Tibial nerve (tissue), 4 donors: ENCODE measurements around the gene CNGA3. TPM values are rescaled to one million over a fixed set of nuclear protein-coding genes. Genes with fewer than 3 reads are reported as not detected.

Source experiments
- DNase-seq, 2 donors: peaks; one replicate each; pipeline ENCODE4 v3.0.0-alpha.2; 2019; ENCODE audit warnings: low spot score in 2 of 2
- H3K27ac ChIP-seq, 4 donors: fragments of 200-600 bp; sonication (generic) in 3 of 4; one replicate each; pipeline ENCODE4 v1.5.1; 2017 to 2019; ENCODE audit warnings: mild to moderate bottlenecking in 1 of 4
- H3K27me3 ChIP-seq, 2 donors: fragments of 200-600 bp; sonication (generic) in 1 of 2; one replicate each; pipeline versions ENCODE4 v1.5.1 to v1.6.0; 2017 to 2019
- H3K36me3 ChIP-seq, 3 donors: fragments of 200-600 bp; sonication (generic); one replicate each; pipeline ENCODE4 v1.5.1; 2018 to 2019
- H3K4me1 ChIP-seq, 4 donors: fragments of 200-600 bp; sonication (generic) in 3 of 4; one replicate each; pipeline ENCODE4 v1.5.1; 2017 to 2019
- H3K4me3 ChIP-seq, 4 donors: fragments of 200-600 bp; sonication (generic) in 3 of 4; one replicate each; pipeline ENCODE4 v1.5.1; 2017 to 2019; ENCODE audit warnings: mild to moderate bottlenecking in 1 of 4, moderate library complexity in 1 of 4
- H3K9me3 ChIP-seq, 4 donors: fragments of 200-600 bp; sonication (generic) in 3 of 4; one replicate each; pipeline ENCODE4 v1.5.1; 2017 to 2019
- CTCF ChIP-seq, 5 experiments: fragments of 200-600 bp in 3 of 5; fragments of 450-650 bp in 2 of 5; sonication (generic) in 3 of 5; IDR thresholded peaks; one replicate each; pipeline ENCODE4 v1.5.1; 2016 to 2019; ENCODE audit warnings: antibody characterized with exemption in 5 of 5, mild to moderate bottlenecking in 3 of 5, moderate library complexity in 2 of 5
- EP300 ChIP-seq, 2 donors: sonication (generic); formaldehyde crosslinking; IDR thresholded peaks; one replicate each; pipeline ENCODE4 v1.6.1; 2017; ENCODE audit warnings: antibody characterized with exemption in 2 of 2, mild to moderate bottlenecking in 1 of 2
- POLR2A ChIP-seq, 2 donors: fragments of 450-650 bp; IDR thresholded peaks; one replicate each; pipeline ENCODE4 v1.6.1; 2017; ENCODE audit warnings: antibody characterized with exemption in 2 of 2, mild to moderate bottlenecking in 2 of 2, moderate library complexity in 2 of 2
- WGBS, 2 donors: methylation state at CpG; one replicate each; pipeline ENCODE4 v1.1.5; 2018; 5-methylcytosine and 5-hydroxymethylcytosine counted together
- total RNA-seq, 4 donors: library from RNA; depleted of rRNA; stranded (reverse); fragments of >200 nt; gene quantifications; one replicate each; pipeline ENCODE4 v1.1.0, GENCODE V29; 2016

CNGA3 gene
- total RNA-seq, 4 donors from 2014 or later, result 0.30 to 1.3 TPM; not detected in 2

DNA sequence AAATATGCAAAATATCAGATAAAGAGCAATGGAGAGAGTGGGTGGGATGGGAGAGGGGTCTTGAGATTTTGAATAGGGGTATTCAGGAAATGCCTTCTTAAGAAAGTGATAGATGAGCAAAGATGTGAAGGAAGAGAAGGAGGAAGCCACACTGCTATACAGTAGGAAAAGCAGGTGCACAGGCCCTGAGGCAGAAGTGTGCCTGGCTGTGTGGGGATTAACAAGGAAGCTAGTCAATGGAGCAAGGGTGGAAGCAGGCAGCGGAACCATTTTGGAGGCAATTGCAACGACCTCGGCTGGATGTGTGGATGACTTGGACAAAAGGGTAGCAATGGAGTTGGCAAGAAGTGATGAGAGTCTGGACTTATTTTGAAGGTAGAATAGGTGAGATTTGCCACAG lies 11.0 kb upstream of the CNGA3 start:
- Histone ChIP-seq H3K36me3 (no peaks in the 10 kb centered on the region), H3K4me1 (no peaks in the 10 kb centered on the region), H3K9me3 (peaks cover 0 to 12% (median 4%) of the 10 kb centered on the region in 4 donors), H3K27me3 (no peaks in the 10 kb centered on the region), H3K4me3 (no peak overlapping the region), H3K27ac (no peak overlapping the region)
- 81% methylated on average over 3 of the region's 3 CpGs for WGBS, 2 donors
- TF ChIP-seq CTCF (IDR thresholded peaks at IDR 0.05) (no peak), POLR2A (IDR thresholded peaks at IDR 0.05) (no peak), EP300 (IDR thresholded peaks at IDR 0.05) (no peak)
- DNase-seq, result no peak

- no peaks in the 10 kb centered on the region for H3K36me3 ChIP-seq
- no peak overlapping the region for H3K4me3 ChIP-seq
- H3K9me3 ChIP-seq, result peaks cover 0 to 12% (median 4%) of the 10 kb centered on the region in 4 donors
- WGBS, 2 donors, result 86 to 87% methylated on average over 2 of the region's 2 CpGs
- no peak for DNase-seq
- peaks cover 0 to 2% (median 0%) of the 10 kb centered on the region in 4 donors for H3K4me1 ChIP-seq
- H3K27ac ChIP-seq, result no peak overlapping the region
- H3K27me3 ChIP-seq, result peaks cover 0 to 30% of the 10 kb centered on the region in 2 donors
- TF ChIP-seq EP300 (IDR thresholded peaks at IDR 0.05) (no peak), POLR2A (IDR thresholded peaks at IDR 0.05) (no peak), CTCF (IDR thresholded peaks at IDR 0.05) (no peak)
These were observed 5.0 kb upstream of the CNGA3 start for GRCh38 chr2:98341241-98341640.

GRCh38 chr2:98343285-98343684 lies 3.0 kb upstream of the CNGA3 start:
- H3K9me3 ChIP-seq, result peaks cover 0 to 6% (median under 1%) of the 10 kb centered on the region in 4 donors
- no peak for DNase-seq
- 80 to 84% methylated on average over 3 of the region's 3 CpGs for WGBS, 2 donors
- H3K27me3 ChIP-seq, result peaks cover 0 to 50% of the 10 kb centered on the region in 2 donors
- no peak overlapping the region for H3K4me3 ChIP-seq
- peaks cover 0 to 18% (median 0%) of the 10 kb centered on the region in 4 donors for H3K4me1 ChIP-seq
- H3K36me3 ChIP-seq, result no peaks in the 10 kb centered on the region
- no peak for TF ChIP-seq CTCF (IDR thresholded peaks at IDR 0.05)
- no peak for TF ChIP-seq EP300 (IDR thresholded peaks at IDR 0.05)
- TF ChIP-seq POLR2A (IDR thresholded peaks at IDR 0.05), result no peak
- H3K27ac ChIP-seq, result no peak overlapping the region

- TF ChIP-seq EP300 (IDR thresholded peaks at IDR 0.05) (no peak), CTCF (IDR thresholded peaks at IDR 0.05) (no peak), POLR2A (IDR thresholded peaks at IDR 0.05) (no peak)
- no peak for DNase-seq
- Histone ChIP-seq H3K27me3 (peaks cover 0 to 81% of the 10 kb centered on the region in 2 donors), H3K4me1 (peaks cover 0 to 18% (median 0%) of the 10 kb centered on the region in 4 donors), H3K9me3 (no peaks in the 10 kb centered on the region), H3K4me3 (no peak overlapping the region), H3K27ac (no peak overlapping the region), H3K36me3 (no peaks in the 10 kb centered on the region)
- WGBS, 2 donors, result 7 to 8% methylated on average over 43 to 52 of the region's 54 CpGs
These were observed 1.2 kb downstream of the CNGA3 start for GRCh38 chr2:98347298-98348065.

GRCh38 chr2:98348066-98348561 lies 1.9 kb downstream of the CNGA3 start:
- Histone ChIP-seq H3K36me3 (no peaks in the 10 kb centered on the region), H3K4me3 (no peak overlapping the region), H3K4me1 (peaks cover 0 to 18% (median 0%) of the 10 kb centered on the region in 4 donors), H3K27me3 (peaks cover 0 to 79% of the 10 kb centered on the region in 2 donors), H3K27ac (no peak overlapping the region), H3K9me3 (no peaks in the 10 kb centered on the region)
- WGBS, 2 donors, result 4% methylated on average over 15 of the region's 15 CpGs
- no peak for DNase-seq
- TF ChIP-seq CTCF (IDR thresholded peaks at IDR 0.05), result no peak
- TF ChIP-seq EP300 (IDR thresholded peaks at IDR 0.05), result no peak
- TF ChIP-seq POLR2A (IDR thresholded peaks at IDR 0.05), result no peak
